Measurements from ENCODE around the gene GSS.
A peak's percentile ranks its signal among the peaks of the same experiment; 100 is the strongest.

Gene GSS

DNA sequence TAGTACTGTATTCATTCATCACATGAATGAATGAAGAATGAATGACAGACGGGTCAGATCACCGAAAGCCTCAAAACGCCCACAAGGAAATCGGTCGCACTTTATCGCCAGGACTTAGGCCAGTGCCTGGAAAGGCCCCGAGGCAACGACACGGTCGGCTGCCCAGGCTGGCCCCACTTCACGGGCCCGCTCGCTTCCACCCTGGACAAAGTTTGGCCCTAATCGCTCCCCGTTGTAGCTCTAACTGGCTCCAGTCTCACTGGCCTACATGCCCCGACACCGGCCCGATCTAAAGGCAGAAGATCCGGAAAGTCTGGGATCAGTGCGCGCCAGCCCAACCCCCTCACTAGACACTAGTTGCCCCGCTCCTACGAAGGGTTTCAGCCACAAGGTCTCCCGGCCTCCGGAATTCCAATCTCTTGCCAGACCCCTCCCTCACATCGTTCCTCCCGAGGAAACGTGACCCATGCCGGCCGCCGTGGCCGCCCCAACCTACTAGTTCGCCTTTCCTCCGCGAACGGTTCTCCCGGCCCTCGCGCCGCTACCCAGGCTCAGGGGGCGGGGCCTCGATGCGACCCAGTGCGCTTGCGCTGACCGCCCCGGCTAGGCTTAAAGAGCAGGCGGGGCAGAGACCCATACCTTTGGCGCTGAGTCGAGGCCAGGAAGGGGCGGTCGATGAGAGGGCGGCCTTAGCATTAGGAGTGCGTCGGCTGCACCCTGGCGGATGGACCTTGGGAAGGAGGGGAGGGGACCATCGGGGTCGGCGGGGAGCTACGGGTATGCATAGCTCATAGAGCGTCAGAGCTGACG, at the start of gene GSS, which contains the start of gene MYH7B:
Gene GSS, minus strand, starts transcription at position 576 of the 810 bp plus-strand sequence. CDS start 3,954 bp downstream, outside the sequence.
Gene MYH7B, plus strand, starts transcription at position 638 of the 810 bp plus-strand sequence. CDS start 22,138 bp downstream, outside the sequence.
- peak; percentile 99 for DNase-seq

DNA sequence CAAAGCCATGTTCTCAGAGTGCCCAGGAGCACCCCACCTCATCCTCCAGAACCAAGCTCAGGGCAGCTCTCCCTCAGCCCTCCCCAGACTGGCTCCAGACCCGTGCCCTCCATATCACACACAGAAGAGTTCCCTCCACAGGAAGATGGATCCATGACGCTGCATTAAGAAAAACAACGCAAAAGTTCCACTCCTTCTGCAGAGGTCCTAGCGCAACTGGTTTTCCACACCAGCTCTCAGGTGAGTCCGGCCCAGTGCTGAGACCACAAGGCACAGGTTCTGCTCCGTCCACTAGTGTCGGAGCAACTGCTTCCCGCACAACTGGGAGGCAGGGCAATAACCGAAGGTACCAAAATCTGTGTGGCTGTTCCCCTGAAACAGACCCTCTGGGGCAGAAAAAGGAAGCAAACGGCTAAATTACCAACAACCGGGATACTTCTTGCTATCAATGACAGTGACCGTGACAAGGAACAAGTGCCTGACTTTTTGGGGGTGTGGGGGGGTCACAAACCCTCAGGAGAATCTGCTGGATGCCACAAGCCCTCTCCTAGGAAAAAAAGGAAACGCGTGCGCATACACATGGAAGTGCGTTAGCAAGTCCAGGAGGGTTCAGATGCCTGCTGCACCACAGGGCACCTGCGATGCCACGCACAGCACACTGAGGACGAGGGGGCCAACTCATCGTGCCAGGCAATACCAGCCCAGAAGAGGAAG, 49.3 kb upstream of the GSS start:
- DNase-seq = no peak

DNA sequence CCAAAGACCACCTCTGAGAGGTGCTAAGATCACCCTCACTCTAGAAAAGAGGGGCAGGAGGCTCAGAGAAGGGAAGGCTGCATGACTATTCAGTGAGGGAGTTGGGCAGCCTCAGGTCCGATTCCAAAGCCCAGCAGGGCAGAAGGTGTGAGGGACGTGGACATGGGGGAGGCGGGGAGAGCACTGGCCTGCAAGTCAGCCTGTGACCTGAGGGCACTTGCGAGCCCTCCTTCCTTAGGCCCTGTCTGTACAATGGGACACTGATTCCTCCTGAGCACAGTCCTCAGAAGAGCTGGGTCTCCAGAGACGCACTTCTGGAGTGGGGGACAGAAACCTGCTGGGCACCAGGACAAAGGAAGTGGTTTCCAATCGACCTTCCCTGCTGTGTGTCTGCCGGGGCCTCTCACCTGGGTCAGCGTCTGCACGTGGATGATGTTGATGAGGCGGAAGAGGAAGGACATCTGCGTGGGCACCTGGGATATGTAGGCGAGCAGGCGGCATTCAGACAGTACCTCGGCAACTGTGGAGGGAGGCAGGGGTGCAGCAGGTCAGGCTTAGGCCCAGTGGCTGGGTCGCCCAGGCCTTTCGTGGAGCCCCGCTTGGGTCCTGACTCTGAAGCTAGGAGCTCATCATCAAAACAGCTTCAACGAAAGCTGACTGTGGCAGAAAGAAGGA, 48.6 kb upstream of the GSS start:
- DNase-seq = no peak

DNA sequence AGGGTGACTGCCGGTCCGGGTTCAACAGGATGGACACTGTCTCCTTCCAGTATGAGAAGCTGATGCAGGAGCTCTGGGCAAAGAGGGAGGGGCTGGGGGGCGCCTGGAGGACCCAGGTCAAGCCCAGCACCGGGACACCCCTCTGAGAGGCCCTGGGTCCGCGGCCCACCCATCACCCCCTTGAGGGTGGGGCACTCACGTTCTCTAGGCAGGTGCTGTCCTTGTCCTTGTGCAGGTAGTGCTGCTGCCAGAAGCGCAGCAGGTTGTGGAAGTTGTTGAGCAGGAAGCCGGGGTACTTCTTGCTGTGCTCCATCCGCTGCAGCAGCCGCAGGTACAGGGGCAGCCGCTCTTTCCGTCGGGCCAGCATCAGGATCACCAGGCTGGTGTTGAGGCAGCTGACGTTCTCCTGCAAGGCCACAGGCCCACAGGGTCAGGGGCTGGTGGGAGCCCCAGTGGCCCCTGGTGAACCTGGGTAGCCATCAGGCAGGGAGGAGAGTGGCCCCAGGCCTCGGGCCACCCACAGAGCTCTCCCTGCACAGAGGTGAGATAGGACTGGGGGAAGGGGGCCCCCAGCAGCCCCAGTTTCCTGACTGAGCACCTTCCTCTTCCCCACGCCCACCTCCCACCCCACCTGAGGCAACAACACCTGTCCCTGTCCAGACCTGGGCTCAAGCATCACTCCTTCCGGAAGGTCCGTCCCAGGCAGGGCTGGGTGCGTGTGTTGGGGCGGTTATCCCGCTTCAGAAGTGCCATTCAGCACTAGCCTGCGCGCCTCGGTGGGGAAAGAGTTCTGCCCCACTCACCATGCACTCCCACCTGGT, 47.8 kb upstream of the GSS start:
- no peak for DNase-seq

DNA sequence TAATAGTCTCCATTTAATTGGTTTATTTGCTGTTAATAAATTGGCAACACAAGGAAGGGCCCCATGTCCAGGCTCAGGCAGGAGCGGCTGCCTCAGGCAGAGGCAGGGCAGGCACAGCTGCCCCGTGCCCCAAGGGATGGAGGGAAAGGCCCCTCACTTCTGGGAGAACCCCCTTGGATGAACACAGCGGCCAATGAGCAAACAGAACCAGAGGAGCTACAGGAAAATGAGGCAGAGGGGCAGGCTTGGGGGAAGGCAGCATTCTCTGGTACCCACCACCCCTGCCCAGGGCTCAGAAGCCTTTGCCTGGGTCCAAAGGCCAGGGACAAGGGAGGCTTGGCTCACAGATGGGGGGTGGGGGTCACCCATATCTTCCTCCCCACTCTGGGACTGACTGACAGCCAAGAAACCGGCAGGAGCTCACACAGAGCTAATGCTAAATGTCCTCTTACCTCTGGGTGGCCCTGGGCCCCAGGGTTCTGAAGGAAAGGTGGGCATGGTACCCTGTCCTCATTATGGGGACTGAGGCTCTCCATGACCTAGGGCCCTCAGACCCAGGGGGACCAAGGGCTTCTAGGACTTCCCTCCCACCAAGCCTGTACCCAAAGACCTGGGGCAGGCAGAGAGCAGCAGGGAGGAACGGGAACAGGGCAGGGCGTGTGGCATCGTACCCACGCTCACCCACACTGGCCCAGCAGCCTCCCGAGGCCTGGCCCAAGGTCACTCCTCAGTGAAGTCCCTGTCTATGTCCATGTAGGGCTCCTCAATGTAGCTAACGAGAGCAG, 47.0 kb upstream of the GSS start:
- DNase-seq = no peak

DNA sequence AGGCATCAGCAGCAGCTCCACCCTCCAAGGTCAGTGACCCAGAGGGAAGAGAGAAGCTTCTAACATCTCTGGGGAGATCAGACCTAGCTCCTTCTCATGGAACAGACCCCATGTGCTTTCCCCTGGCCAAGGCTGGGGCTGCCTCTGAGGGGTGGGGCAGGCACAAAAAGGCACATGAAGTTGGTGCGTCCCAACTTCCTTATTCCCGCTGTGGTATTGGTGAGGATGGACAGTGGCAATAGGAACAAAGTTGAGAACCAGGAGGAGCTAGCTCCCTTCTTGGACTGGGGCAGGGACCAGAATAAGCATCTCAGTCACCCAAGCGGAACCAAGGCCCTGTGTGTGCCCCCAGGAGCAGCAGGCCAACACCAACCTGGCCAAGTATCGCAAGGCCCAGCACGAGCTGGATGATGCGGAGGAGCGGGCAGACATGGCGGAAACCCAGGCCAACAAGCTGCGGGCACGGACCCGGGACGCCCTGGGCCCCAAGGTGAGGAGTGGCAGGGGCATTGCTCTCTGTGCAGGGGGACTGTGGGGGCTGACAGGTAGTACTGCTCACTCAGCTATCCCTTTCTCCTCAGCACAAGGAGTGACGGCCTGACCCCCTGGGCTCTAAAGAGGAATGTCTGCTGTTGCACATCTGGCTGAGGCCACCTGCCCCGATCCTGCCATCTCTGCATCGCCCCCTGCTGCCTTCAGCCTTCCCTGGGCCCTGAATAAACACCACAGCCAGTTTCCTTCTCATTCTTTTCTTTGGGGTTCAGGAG, 46.2 kb upstream of the GSS start:
- DNase-seq = no peak

DNA sequence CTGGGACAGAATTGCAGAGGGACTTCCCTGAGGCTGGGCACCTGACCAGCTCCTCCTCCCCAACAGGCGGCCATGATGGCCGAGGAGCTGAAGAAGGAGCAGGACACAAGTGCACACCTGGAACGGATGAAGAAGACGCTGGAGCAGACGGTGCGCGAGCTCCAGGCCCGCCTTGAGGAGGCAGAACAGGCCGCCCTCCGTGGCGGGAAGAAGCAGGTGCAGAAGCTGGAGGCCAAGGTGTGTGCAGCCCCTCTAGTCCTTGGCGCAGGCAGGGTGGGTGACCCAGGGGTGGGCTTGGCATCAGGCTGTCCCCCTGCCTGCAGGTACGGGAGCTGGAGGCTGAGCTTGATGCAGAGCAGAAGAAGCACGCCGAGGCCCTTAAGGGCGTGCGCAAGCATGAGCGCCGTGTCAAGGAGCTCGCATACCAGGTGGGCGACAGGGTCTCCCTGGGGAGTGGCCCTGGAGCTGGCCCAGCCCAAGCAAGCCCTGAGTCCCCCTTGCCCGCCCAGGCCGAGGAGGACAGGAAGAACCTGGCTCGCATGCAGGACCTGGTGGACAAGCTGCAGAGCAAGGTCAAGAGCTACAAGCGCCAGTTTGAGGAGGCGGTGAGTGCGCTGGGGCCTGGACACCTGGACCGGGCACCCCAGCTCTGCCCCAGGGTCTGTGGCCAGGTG, 45.5 kb upstream of the GSS start:
- DNase-seq = no peak

DNA sequence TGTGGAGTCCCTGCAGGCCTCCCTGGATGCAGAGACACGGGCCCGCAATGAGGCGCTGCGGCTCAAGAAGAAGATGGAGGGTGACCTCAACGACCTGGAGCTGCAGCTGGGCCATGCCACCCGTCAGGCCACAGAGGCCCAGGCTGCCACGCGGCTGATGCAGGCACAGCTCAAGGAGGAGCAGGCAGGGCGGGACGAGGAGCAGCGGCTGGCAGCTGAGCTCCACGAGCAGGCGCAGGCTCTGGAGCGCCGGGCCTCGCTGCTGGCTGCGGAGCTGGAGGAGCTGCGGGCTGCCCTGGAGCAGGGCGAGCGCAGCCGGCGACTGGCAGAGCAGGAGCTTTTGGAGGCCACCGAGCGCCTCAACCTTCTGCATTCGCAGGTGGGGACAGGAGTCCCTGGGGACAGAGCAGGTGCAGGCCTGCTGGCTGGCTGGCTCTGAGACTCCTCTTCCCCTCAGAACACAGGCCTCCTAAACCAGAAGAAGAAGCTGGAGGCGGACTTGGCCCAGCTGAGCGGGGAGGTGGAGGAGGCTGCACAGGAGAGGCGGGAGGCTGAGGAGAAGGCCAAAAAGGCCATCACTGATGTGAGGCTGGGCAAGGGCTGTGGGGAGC, 44.8 kb upstream of the GSS start:
- no peak for DNase-seq

DNA sequence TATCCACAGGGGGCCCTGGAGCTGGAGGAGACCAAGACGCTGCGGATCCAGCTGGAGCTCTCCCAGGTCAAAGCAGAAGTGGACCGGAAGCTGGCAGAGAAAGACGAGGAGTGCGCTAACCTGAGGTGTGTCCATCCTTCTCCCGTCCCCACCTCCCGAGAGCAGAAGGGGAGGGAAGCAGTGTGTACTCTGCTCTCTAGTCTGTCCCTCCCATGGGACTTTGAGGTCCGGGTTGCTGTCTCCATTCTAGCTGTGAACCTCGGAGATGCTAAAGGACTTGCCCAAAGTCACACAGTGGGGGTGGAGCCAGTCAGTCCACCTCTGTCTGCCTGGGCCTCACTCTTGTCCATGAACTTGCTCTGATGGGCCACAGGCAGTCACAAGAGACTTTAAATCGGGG, 44.2 kb upstream of the GSS start:
- no peak for DNase-seq

DNA sequence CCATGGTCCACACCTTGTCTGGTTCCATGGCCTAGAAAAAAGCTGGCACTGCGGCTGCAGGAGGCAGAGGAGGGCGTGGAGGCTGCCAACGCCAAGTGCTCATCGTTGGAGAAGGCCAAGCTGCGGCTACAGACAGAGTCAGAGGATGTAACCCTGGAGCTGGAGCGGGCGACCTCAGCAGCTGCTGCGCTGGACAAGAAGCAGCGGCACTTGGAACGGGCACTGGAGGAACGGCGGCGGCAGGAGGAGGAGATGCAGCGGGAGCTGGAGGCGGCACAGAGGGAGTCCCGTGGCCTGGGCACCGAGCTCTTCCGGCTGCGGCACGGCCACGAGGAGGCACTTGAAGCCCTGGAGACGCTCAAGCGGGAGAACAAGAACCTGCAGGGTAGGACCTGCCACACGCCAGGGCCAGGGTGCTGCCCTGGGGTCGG, 43.4 kb upstream of the GSS start:
- no peak for DNase-seq

DNA sequence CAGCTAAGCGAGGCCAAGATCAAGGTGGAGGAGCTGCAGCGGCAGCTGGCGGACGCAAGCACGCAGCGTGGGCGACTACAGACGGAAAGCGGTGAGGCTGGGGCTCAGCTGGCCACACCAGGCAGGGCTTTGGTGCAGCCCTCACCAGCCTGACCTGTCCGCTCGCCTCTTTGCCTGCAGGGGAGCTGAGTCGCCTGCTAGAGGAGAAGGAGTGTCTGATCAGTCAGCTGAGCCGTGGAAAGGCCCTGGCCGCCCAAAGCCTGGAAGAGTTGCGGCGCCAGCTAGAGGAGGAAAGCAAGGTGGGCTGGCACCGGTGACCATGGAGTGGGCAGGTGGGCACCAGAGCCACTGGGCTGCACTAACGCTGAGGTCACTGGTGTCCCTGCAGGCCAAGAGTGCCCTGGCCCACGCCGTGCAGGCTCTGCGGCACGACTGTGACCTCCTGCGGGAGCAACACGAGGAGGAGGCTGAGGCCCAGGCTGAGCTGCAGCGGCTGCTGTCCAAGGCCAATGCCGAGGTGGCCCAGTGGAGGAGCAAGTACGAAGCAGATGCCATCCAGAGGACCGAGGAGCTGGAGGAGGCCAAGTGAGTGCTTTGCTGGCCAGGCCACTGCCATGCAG, 42.8 kb upstream of the GSS start:
- no peak for DNase-seq

DNA sequence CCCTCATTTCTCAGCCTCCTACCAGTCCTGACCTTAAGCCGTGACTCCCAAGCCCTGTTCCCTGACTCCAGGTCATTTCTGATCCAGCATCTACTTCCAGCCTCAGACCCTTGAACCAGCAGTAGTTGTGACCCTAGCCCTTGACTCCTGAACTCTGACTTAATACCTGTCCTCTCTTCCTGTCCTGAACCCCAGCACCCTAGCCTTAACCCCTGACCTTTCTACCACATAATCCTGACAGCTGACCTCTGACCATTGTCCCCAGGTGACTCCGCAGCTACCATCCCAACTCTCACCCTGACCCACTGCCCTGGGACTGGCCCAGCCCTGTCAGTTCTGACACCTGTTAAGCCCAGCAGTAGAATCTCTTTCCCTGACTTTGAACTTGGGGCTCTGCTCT, 42.2 kb upstream of the GSS start:
- no peak for DNase-seq

DNA sequence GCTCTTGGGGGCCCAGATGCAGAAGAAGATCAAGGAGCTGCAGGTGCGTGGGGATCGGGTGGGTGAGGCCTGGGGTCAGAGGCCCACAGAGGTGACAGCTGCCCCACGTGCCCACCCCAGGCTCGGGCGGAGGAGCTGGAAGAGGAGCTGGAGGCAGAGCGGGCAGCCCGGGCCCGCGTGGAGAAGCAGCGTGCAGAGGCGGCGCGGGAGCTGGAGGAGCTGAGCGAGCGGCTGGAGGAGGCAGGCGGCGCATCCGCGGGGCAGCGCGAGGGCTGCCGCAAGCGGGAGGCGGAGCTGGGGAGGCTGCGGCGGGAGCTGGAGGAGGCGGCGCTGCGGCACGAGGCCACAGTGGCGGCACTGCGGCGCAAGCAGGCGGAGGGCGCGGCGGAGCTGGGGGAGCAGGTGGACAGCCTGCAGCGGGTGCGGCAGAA, 41.5 kb upstream of the GSS start:
- no peak for DNase-seq

DNA sequence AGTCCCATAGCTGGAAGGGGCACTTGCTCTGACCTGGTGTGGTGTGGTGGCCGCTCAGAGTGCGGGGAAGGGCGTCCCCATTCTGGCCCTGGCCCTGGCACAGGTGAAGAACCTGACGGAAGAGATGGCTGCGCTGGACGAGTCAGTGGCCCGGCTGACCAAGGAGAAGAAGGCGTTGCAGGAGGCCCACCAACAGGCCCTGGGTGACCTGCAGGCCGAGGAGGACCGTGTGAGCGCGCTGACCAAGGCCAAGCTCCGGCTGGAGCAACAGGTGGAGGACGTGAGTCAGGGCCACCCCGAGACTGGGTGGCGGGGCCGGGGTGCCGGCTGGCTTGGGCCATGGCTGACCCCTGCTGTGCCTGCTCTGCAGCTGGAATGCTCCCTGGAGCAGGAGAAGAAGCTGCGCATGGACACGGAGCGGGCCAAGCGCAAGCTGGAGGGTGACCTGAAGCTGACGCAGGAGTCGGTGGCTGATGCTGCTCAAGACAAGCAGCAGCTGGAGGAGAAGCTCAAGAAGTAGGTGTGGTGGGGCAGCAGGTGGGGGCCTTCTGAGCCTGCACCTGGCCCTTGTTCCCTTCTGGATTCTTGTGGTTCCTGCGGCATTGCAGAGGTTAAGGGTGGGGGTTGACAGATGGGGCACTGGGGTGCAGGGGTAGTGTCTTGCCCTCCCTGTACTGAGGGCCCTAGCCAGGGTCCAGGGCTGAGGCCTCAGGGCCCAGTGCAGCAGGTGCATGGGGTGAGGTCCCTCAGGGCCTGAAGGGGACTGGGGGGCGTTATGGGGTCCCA, 40.8 kb upstream of the GSS start:
- DNase-seq = no peak

DNA sequence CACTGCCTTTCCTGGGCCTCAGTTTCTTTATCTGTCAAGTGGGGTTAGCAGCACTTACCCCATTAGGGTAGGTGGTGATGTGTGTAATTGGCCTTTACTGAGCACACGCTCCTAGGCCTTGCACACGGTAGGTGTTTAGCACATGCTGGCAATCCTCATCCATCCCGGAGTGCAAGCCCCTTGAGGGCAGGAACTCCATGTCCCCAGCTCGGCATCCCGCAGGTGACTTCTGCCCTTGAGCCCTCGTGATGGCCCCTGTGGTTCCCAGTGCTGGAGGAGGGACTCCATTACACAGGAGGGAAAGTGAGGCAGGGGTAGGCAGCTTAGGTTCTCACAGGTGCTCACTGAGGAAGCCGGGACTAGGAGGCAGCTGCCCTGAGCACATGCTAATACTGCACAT, 40.1 kb upstream of the GSS start:
- DNase-seq = no peak

DNA sequence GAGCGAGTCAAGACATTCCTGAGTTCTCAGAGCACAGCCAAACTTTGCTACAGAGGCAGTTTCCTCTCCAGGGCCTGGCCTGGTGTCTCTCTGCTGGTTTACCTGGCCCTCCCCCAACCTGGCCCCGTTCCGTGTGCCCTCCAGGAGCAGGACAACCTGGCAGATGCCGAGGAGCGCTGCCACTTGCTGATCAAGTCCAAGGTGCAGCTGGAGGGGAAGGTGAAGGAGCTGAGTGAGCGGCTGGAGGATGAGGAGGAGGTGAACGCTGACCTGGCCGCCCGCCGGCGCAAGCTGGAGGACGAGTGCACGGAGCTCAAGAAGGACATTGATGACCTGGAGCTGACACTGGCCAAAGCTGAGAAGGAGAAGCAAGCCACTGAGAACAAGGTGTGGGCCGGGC, 39.6 kb upstream of the GSS start:
- DNase-seq = no peak

DNA sequence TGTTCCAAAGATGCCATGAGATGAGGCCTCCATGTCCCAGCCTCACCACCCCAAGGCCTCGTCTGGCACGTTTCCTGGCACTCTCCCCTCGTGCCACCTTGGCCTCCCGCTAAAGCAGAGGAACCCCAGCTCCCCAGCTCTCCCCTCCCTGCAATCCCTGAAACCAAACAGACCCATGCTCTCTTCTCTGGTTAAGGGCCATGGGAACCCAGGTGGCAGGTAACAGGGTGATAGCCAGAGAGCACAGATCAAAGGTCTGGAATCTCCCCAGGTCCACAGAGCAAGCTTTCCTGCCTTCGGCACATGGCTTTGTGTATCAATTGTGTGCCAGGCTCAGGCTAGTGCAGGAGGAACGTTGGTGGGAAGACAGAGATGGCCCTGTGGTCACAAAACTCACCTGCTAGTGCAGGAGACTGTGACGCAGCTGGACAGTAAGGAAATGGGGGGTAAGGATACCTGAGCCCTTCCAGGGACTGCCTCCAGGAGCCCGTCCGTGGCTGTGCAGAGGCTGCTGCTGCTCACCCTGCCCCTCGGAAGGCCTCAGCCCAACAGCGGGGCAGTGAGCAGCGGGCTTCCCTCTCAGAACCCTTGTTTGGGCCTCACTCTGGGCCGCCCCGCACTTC, 39.0 kb upstream of the GSS start:
- DNase-seq = no peak

DNA sequence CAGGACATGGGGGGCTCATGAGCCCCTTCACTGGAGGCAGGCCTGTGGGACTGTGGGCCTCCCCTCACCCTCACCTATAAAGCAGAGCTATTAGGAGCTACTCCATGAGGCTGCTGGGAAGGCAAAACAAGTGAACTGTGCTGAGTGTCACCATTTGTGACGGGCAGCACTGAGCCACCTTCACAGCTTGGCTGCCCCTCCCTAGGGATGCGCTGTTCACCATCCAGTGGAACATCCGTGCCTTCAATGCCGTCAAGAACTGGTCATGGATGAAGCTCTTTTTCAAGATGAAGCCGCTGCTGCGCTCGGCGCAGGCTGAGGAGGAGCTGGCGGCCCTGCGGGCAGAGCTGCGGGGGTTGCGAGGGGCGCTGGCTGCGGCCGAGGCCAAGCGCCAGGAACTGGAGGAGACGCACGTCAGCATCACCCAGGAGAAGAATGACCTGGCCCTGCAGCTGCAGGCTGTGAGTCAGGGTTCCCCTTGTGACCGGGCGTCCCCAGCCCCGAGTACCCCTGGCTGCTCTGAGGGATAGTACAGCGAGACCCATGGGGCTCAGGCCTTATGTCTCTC, 38.4 kb upstream of the GSS start:
- DNase-seq = no peak

Measured in activated T-cell treated with anti-CD3 and anti-CD28 coated beads, Interleukin-2, amount 50 U/mL, for 1 hour (primary cell).